Prostate gland (tissue), 2 donors: ENCODE measurements around the gene PACC1. TPM values are rescaled to one million over a fixed set of nuclear protein-coding genes. Genes with fewer than 3 reads are reported as not detected.

Experiments
- DNase-seq: peaks from one replicate; pipeline ENCODE4 v3.0.0-alpha.2; 2019; ENCODE audit warnings: low spot score
- H3K27ac ChIP-seq, 2 donors: fragments of 200-600 bp; sonication (generic); 2 replicates each; pipeline ENCODE4 v1.5.1; 2017 to 2019
- H3K27me3 ChIP-seq: fragments of 200-600 bp; sonication (generic); replicated peaks from 2 replicates; pipeline ENCODE4 v1.5.1; 2019; ENCODE audit not compliant: insufficient read depth
- H3K36me3 ChIP-seq, 2 donors: fragments of 200-600 bp; sonication (generic); 1 replicate in 1 of 2; 2 replicates in 1 of 2; pipeline versions ENCODE4 v1.5.1 to v1.8.1; 2017 to 2019
- H3K4me1 ChIP-seq: fragments of 200-600 bp; sonication (generic); replicated peaks from 2 replicates; pipeline ENCODE4 v1.5.1; 2019
- H3K4me3 ChIP-seq, 2 donors: fragments of 200-600 bp; sonication (generic); 2 replicates each; pipeline ENCODE4 v1.5.1; 2017 to 2019
- H3K9me3 ChIP-seq: fragments of 200-600 bp; sonication (generic); 2 replicates; pipeline ENCODE4 v1.5.1; 2017
- CTCF ChIP-seq, 4 experiments: fragments of 200-600 bp in 2 of 4; fragments of 450-650 bp in 2 of 4; sonication (generic) in 2 of 4; IDR thresholded peaks; 1 replicate in 3 of 4; 2 replicates in 1 of 4; pipeline ENCODE4 v1.5.1; 2016 to 2019; ENCODE audit warnings: antibody characterized with exemption in 4 of 4, mild to moderate bottlenecking in 2 of 4, moderate library complexity in 2 of 4
- POLR2A ChIP-seq: fragments of 450-650 bp; IDR thresholded peaks from one replicate; pipeline ENCODE4 v1.6.1; 2016; ENCODE audit warnings: antibody characterized with exemption, mild to moderate bottlenecking
- POLR2AphosphoS5 ChIP-seq: sonication (generic); formaldehyde crosslinking; IDR thresholded peaks from one replicate; pipeline ENCODE4 v1.6.1; 2017; ENCODE audit warnings: antibody characterized with exemption
- WGBS: methylation state at CpG from one replicate; pipeline ENCODE4 v1.1.5; 2018; 5-methylcytosine and 5-hydroxymethylcytosine counted together
- intact Hi-C: fragments of 100-400 bp; cut with DNase I; formaldehyde crosslinking; loops from one replicate; pipeline ENCODE4 v1.14.2; 2022
- small RNA-seq, 2 donors: library from RNA; depleted of rRNA; stranded (forward); fragments of <200 nt; gene quantifications; one replicate each; pipeline ENCODE3, GENCODE V24; 2016
- total RNA-seq, 2 donors: library from RNA; depleted of rRNA; stranded (reverse); fragments of >200 nt; gene quantifications; one replicate each; pipeline ENCODE4 v1.1.0, GENCODE V29; 2016

Gene PACC1
- total RNA-seq, 2 donors from 2014 or later, result 5.6 to 6.4 TPM

GRCh38 chr1:212315184-212315583 is 99.5 kb downstream of the PACC1 start:
- H3K27me3 ChIP-seq, result no peaks in the 10 kb centered on the region
- no peak overlapping the region for H3K4me3 ChIP-seq
- TF ChIP-seq POLR2A, result no peak
- no peak for TF ChIP-seq POLR2AphosphoS5
- TF ChIP-seq CTCF (IDR thresholded peaks at IDR 0.05), result no peak
- no peaks in the 10 kb centered on the region for H3K36me3 ChIP-seq
- H3K27ac ChIP-seq, result no peak overlapping the region
- no peak for DNase-seq
- H3K4me1 ChIP-seq, result no peaks in the 10 kb centered on the region
- H3K9me3 ChIP-seq, result no peaks in the 10 kb centered on the region
- intact Hi-C loops, result no loop called here
- WGBS, result 93% methylated on average over 2 of the region's 2 CpGs

Small RNAs within 50 kb of the gene (small RNA-seq; reads per million reads assigned to genes)
- gene SNORA16B, result 0 reads per million in 2 donors

Other genes starting within 250 kb of the PACC1 start
- 10 to 100 TPM; 33.5 to 49.5 TPM for gene PPP2R5A, start 129.5 kb downstream of the PACC1 start, total RNA-seq
- 100 to 1,000 TPM in 1 of 2 donors, 10 to 100 TPM in 1; 83.2 to 277 TPM for gene NENF, start 18.0 kb upstream of the PACC1 start, total RNA-seq
- gene ATF3, start 193.9 kb upstream of the PACC1 start, total RNA-seq, result 10 to 100 TPM in 1 of 2 donors, 1 to 10 TPM in 1; 6.0 to 14.8 TPM